ENCODE data around the gene ATP2B3. TPM values are rescaled to one million over a fixed set of nuclear protein-coding genes. Genes with fewer than 3 reads are reported as not detected.

ATP2B3 gene
- total RNA-seq, 1 experiment from 2014 or later: 0.35 TPM

DNA sequence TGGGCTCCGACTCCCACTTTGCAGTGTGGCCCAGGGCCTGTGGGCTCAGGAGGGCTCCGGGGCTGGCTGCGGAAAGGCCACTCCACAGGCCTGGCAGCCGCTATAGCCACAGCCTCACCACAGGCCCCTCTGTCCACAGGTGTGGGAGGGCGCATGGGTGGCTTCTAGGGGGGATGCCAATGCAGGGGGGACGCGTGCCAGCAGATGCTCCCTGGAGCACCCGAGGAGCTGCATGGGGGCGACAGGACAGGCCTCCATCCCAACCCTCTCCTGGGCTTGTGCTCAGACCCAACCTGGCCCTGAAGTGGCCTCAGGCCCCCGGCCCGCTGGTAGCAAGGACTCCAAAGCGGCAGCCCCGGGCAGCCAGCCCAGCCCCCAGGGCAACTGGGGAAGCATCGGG, 14.6 kb upstream of the ATP2B3 start:
- H3K27me3 Mint-ChIP-seq (ENCODE audit: low read depth): peaks cover 4% of the 10 kb centered on the region
- no peak for DNase-seq
- no peaks in the 10 kb centered on the region for H4K20me1 ChIP-seq (ENCODE audit: control insufficient read depth, insufficient read depth, insufficient read length)

More for the DNA sequence above, 14.6 kb upstream of the ATP2B3 start:
- H3K4me2 ChIP-seq (ENCODE audit: insufficient read depth, insufficient read length, low read length): no peak overlapping the region
- no peak overlapping the region for H2BK5ac ChIP-seq (ENCODE audit: insufficient read length, low read length)
- no peaks in the 10 kb centered on the region for H3K79me2 ChIP-seq (ENCODE audit: insufficient read depth, low read length)
- H3K18ac ChIP-seq (ENCODE audit: insufficient read length, low read depth, low read length): no peak overlapping the region
- H3K27ac ChIP-seq (ENCODE audit: insufficient read length, low read depth, low read length): no peak overlapping the region
- no CpG with 5 or more reads among the region's 14 CpGs for WGBS (ENCODE audit: extremely low coverage, insufficient read length, low lambda C conversion rate)
- H3K9ac ChIP-seq (ENCODE audit: extremely low read depth, insufficient read length, low read length): no peak overlapping the region
- H3K56ac ChIP-seq (ENCODE audit: insufficient read length, low read depth, low read length): no peak overlapping the region
- H2BK120ac ChIP-seq (ENCODE audit: low read depth, low read length, poor library complexity, severe bottlenecking): no peak overlapping the region
- H3K4me1 ChIP-seq (ENCODE audit: insufficient read depth, low read length): no peaks in the 10 kb centered on the region
- H4K91ac ChIP-seq (ENCODE audit: insufficient read length, low read depth, low read length): no peak overlapping the region
- H3K79me1 ChIP-seq (ENCODE audit: insufficient read depth, low read depth, low read length, poor library complexity, severe bottlenecking): no peaks in the 10 kb centered on the region
- Mint-ChIP-seq H3K36me3 (ENCODE audit: insufficient read depth in 1 of 3, low read depth in 3 of 3) (peaks cover 6 to 8% (median 8%) of the 10 kb centered on the region in 3 experiments; a peak in 5 of 7 replicates), H3K4me3 (no peak overlapping the region), H3K9me3 (peaks cover 56 to 68% of the 10 kb centered on the region in 2 experiments), H3K4me1 (peaks cover 0 to 4% of the 10 kb centered on the region in 2 experiments; a peak in 2 of 4 replicates), H3K27ac (no peak overlapping the region)
- no peaks in the 10 kb centered on the region for H3K23me2 ChIP-seq (ENCODE audit: insufficient read length, low read depth, low read length, poor library complexity, severe bottlenecking)
- H2AK5ac ChIP-seq (ENCODE audit: insufficient read length, low read length): no peak overlapping the region
- H3K9me3 ChIP-seq (ENCODE audit: control insufficient read depth, low read depth, low read length): peaks cover 25% of the 10 kb centered on the region
- no peak overlapping the region for H3K23ac ChIP-seq (ENCODE audit: insufficient read length, low read depth, low read length)
- no peak overlapping the region for H4K8ac ChIP-seq (replicated peaks; ENCODE audit: insufficient read length, low read depth, low read length)
- no peak overlapping the region for H2BK15ac ChIP-seq (ENCODE audit: low read depth, low read length)
- no peaks in the 10 kb centered on the region; the same call in 1 of the 2 replicates for H3K27me3 ChIP-seq (ENCODE audit: insufficient read depth, low read length)
- H2BK20ac ChIP-seq (ENCODE audit: low read depth, low read length, poor library complexity, severe bottlenecking): no peak overlapping the region
- H3K4ac ChIP-seq (ENCODE audit: low read depth, low read length): no peak overlapping the region
- no peak overlapping the region for H3K14ac ChIP-seq (ENCODE audit: insufficient read depth, low read length)
- no peak overlapping the region for H2BK12ac ChIP-seq (ENCODE audit: insufficient read length, low read depth, low read length)
- TF ChIP-seq, protein P1, sequence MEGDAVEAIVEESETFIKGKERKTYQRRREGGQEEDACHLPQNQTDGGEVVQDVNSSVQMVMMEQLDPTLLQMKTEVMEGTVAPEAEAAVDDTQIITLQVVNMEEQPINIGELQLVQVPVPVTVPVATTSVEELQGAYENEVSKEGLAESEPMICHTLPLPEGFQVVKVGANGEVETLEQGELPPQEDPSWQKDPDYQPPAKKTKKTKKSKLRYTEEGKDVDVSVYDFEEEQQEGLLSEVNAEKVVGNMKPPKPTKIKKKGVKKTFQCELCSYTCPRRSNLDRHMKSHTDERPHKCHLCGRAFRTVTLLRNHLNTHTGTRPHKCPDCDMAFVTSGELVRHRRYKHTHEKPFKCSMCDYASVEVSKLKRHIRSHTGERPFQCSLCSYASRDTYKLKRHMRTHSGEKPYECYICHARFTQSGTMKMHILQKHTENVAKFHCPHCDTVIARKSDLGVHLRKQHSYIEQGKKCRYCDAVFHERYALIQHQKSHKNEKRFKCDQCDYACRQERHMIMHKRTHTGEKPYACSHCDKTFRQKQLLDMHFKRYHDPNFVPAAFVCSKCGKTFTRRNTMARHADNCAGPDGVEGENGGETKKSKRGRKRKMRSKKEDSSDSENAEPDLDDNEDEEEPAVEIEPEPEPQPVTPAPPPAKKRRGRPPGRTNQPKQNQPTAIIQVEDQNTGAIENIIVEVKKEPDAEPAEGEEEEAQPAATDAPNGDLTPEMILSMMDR (conservative IDR thresholded peaks at IDR 0.05): no peak
- H4K5ac ChIP-seq (ENCODE audit: insufficient read length, low read depth, low read length): no peak overlapping the region
- no peak overlapping the region for H3T11ph ChIP-seq (ENCODE audit: low read length)
- H2AFZ ChIP-seq (ENCODE audit: low read length): no peak overlapping the region

All from H9 (cell line).